ENCODE results near the gene PCA3.
A peak's percentile ranks its signal among the peaks of the same experiment; 100 is the strongest.
"Not testable (repeated sequence)": the region's sequence is repeated elsewhere in the genome, so short reads cannot be mapped to it uniquely, and the experiment has no call there.

Gene PCA3

DNA sequence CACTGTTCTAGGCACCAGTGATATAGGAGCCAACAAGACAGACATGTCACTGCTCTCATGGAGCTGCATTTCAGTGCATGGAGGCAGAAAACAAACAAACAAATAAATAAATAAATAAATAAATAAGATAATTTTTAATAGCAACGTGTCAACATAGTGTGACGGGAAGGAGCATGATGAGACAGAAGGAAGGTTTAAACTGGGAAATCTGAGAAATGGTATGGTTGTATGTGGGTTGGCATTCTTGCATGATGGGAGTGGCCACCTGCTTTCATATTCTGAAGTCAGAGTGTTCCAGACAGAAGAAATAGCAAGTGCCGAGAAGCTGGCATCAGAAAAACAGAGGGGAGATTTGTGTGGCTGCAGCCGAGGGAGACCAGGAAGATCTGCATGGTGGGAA, at the start of gene PCA3:
PCA3 (plus strand) TSS at position 301 of the 400 bp plus-strand sequence.
- no peak for DNase-seq (ENCODE audit: low spot score)

DNA sequence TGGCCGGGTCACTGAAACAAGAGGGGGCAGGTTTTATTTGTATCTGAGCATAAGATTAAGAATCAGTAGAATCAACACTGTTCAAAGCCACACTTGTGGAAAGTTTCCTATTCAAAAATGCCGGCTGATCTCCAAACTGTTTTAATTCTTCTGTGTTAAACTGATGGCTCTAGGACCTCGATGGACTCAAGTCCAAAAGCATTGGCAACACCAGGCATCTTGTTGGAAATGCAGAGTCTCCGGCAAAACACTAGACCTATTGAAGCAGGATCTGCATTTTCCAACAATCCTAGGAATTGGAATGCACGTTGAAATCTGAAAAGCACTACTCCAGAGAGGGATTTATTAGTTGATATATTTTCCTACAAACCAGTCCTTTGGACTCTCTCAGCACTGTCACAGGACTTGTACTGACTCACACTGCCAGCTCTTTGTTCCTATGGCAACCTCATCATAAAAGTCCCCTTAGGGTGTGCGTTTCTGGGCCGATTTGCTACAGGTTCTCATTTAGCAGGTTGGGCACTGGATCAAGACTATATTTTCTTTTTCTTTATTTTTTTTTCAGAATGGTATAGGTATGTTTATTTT, 48.1 kb upstream of the PCA3 start:
- no peak for DNase-seq (ENCODE audit: low spot score)

- no peak for DNase-seq (ENCODE audit: low spot score)
These were observed 47.1 kb upstream of the PCA3 start for GRCh38 chr9:76717176-76717575.

DNA sequence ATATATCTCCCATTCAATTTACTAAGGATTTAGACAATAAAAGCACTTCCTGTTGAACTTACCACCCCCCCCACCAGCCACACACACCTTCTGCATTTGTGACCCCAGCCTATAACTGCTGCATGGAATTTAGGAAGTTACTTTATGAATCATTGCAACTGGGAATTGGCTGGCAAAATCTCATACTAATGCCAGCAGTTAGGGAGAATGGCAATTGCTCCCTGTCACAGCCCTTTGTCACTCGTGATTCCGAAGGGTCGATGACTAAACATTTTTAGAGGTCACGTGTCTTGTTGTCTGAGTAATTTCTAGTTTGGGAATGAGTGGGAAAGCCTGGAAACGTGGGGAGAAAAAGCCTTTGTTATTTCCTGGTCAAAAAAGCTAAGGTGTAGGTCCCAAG, 46.6 kb upstream of the PCA3 start:
- no peak for DNase-seq (ENCODE audit: low spot score)

- DNase-seq (ENCODE audit: low spot score), result no peak
These were observed 46.1 kb upstream of the PCA3 start for GRCh38 chr9:76718166-76718565.

DNA sequence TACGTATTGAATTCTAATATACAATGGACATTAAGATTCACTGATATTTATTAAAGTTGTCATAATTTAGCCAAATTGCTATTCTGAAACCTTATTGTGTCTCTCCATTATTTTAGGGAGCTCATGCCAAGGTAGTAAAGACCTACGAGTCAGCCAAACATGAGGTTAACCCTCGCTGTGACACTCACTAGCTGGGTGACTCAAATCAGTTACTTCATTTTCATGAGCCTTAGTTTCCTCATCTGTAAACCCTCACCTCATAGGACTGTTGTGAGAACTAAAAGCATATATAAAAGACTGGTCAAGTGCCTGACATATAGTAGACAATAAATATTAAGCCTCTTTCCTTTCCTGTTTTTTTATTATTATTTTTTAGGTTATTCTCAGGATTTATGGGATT, 44.0 kb upstream of the PCA3 start:
- DNase-seq (ENCODE audit: low spot score), result no peak

- no peak for DNase-seq (ENCODE audit: low spot score)
These were observed 39.2 kb upstream of the PCA3 start for GRCh38 chr9:76725011-76725546.

- no peak for DNase-seq (ENCODE audit: low spot score)
These were observed 38.4 kb upstream of the PCA3 start for GRCh38 chr9:76725885-76726284.

GRCh38 chr9:76729116-76729515, 35.1 kb upstream of the PCA3 start:
- DNase-seq (ENCODE audit: low spot score), result no peak

GRCh38 chr9:76729980-76730737, 34.1 kb upstream of the PCA3 start:
- DNase-seq (ENCODE audit: low spot score), result peak; percentile 14

- no peak for DNase-seq (ENCODE audit: low spot score)
These were observed 33.4 kb upstream of the PCA3 start for GRCh38 chr9:76730801-76731200.

DNA sequence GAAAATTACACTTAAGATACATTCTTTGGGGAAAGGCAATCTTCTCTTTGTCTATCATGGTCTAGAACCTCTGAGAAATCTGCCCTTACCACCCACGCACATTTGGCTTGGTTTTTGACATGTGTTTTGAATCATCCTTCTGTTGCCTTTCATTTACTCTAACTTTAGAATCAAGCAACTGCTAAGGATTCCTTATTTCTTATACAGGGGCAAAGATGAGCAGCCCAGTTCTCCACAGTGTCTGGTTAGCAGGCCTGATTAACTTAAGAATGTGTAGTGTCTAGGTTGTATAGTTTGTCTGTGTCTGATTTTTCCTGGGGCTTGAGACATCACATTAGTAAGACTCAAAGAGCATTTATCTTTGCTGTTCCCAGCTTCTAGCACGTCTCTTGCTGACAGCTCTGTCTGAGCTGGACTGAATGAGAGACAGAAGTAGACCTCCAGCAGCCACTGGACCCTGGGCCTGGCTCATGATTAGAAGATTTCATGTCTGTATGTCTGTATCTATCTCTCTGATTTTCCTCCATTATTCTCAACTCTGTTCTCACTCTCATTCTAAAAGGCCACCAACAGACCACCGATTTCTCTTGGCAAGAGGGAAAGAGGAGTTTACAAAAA, 31.8 kb upstream of the PCA3 start:
- DNase-seq (ENCODE audit: low spot score), result no peak

DNA sequence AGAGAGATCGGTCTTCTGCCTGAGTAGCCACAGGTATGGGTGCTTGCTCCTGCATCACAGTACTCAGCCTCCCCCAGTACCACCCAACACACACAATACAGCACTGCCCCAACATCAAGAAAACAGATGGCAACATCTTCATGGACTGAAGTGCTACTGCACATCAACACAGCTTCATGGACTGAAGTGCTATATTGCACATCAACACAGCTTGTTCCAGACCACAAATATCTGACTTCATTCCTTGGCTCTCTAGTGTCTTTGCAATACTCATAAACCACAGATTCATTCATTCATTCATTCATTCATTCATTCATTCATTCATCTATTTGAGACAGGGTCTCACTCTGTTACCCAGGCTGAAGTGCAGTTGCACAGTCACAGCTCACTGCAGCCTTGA, 31.1 kb upstream of the PCA3 start:
- no peak for DNase-seq (ENCODE audit: low spot score)

- no peak for DNase-seq (ENCODE audit: low spot score)
These were observed 29.5 kb upstream of the PCA3 start for GRCh38 chr9:76734716-76735115.

DNA sequence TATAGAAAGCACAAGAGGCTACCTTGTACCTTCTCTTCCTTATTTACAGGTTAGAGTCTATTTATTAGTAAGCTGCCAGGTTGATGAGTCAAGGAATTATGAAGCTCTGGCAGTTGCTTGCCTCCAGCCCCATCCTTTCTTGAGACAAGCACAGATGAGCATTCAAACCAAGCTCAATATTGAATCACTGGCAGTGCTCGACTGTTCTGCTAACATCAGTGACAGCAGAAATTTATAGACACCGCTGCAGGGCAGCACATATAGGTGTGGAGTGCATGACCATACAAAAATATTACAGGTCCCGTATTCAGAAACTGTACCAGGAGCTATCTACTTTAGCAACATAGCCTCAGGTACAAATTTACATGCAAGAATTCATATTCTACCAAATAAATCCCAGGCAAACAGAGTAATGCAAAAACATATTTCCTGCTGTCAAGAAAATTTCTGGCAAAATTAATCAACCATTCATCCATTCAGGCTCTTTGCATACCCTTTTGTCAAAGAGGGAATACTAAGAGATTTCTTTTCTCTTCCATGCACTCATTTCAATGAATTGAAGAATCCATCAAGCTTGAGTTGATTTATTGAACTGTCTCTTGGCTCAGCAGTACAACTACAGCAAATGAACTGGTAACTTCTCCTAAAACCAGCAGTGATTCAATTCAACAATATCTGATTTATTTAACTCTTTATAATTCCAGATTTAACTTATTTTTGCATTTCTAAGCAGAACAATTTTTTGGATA, 26.9 kb upstream of the PCA3 start:
- no peak for DNase-seq (ENCODE audit: low spot score)

GRCh38 chr9:76738402-76738801, 25.8 kb upstream of the PCA3 start:
- no peak for DNase-seq (ENCODE audit: low spot score)

DNA sequence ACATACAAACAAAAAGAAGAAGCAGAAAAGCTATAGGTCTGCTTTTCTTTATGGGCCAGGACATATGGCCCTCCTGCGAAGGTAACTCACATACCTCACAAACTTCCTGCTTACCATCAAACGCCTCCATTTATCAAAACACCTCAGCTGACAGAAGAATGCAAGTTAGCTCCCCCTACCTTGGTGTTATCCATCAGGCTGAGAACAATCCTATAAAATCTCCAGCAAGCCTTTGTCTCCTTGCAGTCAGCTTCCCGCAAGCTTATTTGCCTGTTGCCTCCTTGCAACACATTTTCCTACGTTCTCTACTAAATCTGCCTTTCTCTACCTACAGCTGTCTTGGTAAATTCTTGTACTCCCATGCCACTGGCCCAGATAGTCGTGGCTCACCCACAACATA, 22.7 kb upstream of the PCA3 start:
- DNase-seq (ENCODE audit: low spot score), result no peak

DNA sequence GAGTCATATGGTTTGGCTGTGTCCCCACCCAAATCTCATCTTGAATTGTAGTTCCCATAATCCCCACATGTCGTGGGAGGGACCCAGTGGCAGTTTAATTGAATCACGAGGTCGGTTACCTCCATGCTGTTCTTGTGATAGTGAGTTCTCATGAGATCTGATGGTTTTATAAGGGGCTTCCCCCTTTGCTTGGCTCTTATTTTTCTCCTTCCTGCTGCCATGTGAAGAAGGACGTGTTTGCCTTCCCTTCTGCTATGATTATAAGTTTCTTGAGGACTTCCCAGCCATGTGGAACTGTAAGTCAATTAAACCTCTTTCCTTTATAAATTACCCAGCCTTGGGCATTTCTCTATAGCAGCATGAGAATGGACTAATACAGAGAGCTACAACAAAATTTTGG, 21.3 kb upstream of the PCA3 start:
- DNase-seq (ENCODE audit: low spot score), result not testable (repeated sequence)

- DNase-seq (ENCODE audit: low spot score), result no peak
These were observed 20.3 kb upstream of the PCA3 start for GRCh38 chr9:76743931-76744330.

GRCh38 chr9:76744336-76744735, 19.9 kb upstream of the PCA3 start:
- no peak for DNase-seq (ENCODE audit: low spot score)

- no peak for DNase-seq (ENCODE audit: low spot score)
These were observed 13.2 kb upstream of the PCA3 start for GRCh38 chr9:76751001-76751400.

DNA sequence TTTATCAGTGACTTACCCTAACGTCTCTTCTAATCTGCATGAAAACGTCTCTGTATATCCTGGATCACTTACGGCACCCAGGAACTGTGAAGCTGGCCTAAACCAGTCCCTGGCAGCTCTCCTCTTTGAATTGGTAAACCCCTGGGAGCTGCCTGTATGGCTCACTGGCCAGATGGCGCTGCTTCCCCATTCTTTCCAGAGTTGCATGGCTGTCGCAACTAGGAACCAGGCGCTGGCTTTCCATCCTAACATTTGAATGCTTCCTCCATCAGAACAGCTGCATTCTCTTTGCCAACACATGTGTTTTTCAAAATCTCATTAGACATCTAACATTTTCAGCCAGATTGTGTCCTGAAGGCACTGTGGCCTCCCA, 8.0 kb upstream of the PCA3 start:
- peak; percentile 66 for DNase-seq (ENCODE audit: low spot score)

Data from HuH-7 (cell line).